GM18520 (cell line): Measurements from ENCODE around the gene NOD1.

Experiments
- ATAC-seq: cut with Tn5 transposase; IDR thresholded peaks from one replicate; pipeline ENCODE4 v1.9.1; 2021; ENCODE audit not compliant: unreplicated experiment

NOD1 gene

DNA sequence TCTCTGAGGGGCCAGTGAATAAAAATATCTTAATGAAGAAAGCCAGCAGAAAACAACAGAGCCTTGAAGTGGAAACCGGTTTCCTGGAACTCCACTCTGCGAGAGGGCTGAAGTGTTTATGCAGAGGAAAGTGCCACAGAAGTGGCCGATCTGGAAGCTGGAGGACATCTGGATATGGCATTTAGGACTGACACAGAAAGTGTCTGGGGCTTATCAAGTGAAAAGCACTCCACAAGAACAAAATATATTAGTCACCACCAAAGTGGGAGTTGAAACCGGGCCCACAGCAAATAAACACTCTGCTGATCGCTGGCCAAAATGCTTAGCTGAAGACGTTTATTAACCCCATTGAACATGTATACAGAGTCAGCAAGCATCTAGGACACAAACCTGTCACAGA, 7.8 kb downstream of the NOD1 start:
- no peak for ATAC-seq

DNA sequence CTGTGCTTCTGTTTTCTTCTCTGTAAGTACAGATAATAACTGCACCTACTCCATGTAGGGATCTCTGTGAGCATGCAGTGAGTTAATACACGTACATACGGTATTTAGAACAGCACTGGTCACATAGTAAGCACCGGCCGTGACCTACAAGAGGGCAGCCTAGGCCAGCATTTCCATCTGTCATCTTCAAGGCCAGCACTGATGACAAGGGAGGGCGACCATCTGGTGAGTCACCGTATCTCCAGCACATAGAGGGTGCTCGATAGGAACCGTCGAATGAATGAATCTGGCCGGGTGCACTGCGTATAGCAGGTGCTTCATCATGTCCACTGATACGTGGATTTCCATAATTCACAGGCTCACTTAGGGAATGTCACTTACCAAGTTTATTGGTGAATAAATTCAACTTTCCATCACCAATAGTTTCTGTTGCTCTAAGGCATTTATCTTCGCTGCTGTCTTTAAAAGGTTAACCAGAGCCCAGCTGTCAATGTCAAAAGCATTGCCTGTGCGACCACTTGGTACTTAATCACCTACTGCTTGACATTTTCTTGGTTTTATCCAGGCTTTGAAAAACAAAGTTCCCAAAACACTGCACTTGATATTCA, 8.3 kb downstream of the NOD1 start:
- ATAC-seq, result no peak

DNA sequence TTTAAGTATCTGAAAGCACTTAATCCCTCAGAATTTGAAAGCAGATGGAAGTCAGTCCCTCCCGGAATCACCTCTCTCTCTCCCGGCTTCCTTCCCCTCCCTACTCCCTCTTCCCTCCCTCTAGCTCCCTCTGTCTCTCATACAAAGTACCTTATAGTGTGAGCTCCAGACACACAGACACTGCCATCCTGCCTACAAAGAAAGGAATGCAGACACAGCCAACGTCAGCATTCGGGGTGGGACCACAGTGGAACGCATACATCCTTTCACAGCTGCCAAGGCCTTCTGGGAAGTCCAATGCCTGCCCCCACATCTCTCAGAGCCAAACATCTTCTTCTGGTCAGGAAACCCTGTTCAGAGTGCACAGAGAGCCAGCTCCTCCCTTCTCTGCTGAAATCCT, 9.3 kb downstream of the NOD1 start:
- ATAC-seq, result no peak

DNA sequence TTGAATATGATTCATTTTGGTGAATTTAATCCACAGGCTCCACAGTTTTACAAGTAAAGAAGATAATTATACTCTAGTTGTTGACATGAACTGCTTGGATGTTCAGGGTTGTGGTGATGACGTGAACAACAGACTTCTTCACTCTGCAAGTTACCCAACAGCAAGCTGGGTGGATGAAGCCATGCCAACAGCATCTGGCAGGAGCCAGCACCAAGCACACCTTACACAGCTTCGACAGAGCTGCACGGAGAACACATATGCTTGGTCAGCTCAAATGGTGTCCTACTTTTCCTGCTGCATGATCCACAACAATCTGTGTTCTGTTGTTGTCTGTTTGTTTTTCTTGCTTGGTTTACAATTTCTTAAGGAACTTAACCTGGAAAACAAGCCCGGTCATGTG, 9.8 kb downstream of the NOD1 start:
- no peak for ATAC-seq

DNA sequence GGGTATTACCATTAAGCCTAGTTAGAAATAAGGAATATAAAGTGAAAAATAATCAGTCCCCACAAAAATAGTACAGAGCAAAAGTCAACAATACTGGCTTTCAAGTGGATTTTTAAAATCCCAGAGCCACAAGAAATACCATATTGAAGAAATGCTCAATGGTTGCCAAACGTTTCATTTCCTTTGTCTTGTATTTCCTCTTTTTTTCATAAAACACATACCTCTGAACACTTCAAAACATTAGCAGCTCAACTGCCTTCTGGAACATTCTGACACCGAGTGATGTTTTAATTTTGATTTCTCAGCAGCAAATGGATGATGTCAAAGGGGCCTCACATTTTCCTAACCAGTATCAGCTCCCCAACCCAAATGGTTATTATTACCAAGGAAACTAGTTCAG, 10.5 kb downstream of the NOD1 start:
- ATAC-seq, result no peak

DNA sequence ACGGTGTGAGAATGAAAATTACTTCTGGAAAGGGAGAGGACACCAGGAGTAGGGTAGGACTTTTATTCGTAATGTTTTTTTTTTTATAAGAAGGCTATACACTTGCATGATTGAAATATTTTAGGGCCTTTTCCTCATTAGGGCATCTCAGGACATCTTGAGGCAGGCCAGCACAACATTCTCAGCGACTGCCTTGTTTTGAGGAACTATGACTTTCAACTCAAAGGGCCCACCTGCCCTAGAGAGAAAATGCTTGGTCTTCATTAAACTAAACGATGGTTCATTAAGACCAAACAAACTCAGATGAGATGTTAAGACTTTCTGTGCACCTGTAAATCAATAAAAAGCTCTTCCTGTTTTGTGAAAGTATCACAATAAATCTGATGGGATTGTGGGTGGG, 11.3 kb downstream of the NOD1 start:
- ATAC-seq, result no peak

DNA sequence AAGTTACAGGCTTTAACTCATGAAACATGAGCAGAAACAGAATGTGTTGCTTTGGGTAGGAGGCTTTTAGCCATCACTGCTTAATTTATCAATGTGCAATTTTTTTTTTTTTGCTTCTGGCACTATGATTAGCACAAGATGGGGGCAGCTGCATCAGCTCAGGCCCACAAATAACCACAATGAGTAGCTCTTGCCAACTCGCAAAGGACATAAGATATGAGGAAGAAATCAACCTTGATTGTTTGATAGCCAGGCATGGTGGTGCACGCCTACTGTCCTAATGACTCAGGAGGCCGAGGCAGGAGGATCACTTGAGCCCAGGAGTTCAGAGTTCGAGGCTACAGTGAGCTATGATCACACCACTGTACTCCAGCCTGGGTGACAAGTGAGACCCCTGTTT, 12.3 kb downstream of the NOD1 start:
- no peak for ATAC-seq

DNA sequence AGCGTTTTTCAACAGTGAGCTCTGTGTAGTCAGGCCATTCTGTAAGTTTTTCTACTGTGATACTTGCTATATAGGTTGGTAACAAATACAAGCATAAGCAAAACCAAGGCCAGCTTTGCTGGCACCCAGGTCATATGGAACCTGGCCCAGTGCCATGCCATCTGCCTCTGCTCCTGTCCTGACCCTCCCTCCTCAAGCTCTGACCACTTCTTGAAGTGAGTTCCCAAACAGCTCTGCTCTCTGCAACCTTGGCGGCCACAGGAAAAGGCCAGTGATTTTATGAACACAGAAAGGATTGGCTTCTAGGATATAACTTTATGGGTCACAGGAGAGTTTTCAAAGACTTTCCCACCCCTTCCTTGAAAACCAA, 12.8 kb downstream of the NOD1 start:
- no peak for ATAC-seq

DNA sequence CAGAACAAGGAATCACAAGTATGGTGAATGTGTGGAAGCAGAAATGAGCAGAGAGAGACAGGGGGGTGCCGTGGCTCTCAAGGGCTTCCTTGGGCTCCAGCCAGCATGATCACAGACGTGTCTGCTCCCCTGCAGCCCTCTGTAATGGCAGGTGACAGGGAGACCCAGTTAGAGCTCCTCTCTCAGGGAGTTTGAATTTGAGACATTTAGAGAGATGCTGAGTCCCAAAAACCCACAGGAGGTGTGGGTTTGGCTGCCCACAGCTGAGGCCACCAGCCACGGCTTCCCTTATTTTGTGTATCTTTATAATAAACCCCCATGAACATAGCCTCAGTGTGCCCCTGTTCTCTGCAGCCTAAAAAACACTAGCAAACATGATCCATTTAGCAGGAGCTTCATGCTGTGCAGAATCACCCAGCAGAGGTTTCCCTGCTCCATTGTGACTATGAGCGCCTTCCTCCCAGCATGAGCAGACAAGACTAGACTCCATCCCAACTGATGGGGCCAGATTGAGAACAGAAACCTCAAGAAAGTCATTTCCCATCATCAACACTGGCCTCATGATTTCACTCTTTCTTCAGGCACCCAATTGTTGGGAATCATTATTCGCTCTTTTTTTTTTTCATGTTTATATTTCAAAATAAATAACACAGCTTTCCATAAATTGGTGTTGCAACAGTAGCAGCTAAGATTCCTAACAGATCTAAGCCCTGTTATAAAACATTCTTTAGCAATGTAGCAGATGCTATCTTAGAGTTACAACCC, 13.4 kb downstream of the NOD1 start:
- ATAC-seq, result no peak

DNA sequence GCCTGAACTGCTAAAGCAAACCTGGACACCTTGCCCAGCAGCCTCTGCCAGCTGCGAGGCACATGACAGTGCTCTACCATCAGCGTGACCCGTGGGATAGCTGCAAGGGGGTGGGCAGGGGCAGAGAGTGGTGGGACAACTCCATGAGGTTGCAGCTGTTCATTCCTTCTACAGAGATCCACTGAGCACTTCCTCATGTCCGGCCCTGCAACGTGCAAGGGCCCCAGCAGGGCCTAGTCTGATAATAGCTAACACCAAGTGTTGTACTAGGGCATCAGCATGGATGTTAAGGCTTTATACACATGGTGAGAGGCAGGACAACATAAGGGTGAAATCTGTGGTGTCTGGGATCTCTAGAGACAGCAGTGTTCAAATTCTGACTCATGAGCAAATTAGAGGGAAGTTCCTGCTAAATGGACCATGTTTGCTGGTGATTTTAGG, 14.3 kb downstream of the NOD1 start:
- ATAC-seq, result no peak

DNA sequence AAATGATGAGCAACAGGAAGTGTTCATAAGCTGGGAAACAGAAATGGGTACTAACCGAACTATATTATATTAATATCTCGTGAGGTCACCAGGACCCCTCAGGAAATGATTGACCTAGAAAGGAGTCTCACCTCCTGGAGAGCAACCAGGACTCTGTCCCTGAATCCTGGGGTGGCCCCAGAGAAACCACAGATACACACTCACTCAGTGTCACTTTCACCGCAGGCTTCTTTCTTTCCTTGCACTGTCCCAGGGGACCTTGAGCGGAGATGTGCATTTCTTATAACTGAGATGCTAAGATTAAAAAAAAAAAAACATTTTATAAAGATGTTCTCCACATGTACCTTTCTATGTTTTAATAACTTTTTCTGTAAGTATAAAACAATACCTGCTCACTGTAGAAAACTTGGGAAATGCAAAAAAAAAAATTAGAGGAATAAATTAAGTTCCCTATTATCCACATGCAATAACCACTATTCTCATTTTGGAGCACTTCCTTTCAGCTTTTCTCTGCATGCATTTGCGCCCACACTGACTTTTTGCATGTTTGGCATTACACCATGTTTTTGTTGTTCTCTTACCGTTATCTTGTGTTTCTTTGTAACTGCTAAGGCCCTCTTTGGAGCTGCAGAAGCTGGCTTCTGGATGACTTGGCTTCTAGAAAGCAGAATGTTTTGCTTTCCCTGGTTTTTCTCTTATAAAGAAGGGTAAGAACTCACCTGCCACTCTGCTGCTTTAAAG, 15.0 kb downstream of the NOD1 start:
- ATAC-seq, result no peak

DNA sequence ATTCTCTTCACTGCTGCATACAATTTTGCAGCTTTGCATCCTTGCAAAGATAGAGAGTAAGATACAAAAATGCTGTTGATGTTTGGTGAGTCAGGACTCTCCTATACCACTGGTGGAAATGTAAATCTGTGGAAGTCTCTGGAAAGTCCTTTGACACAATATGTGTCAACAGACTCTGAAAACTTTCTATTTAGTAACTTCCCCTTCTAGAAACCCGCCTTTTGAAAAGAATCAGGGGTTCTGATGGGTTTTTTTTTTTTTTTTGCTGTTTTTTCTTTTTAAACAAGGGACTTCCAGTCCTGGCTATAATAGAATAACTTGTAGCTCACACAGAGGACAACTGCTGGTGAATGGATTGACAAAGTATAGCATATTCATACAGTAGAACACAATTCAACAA, 16.4 kb downstream of the NOD1 start:
- no peak for ATAC-seq

DNA sequence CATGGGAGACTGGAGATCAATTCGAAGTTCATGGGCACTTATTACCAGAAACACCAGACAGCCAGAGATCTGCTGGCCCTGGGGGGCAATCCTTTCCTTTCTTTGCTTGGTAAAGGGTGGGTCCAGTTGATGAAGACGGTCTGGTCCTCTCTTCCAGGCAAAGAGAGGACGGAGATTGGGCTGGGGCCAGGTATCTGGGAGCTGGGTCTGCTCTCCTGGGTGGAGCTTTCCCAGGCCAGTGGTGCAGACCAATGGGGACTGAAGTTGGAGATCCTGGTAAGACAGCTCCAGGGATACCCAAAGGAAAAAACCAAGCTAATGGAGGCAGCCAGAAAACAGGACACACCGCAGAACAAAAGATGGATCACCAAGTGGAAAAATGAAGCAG, 18.3 kb downstream of the NOD1 start:
- ATAC-seq, result no peak

DNA sequence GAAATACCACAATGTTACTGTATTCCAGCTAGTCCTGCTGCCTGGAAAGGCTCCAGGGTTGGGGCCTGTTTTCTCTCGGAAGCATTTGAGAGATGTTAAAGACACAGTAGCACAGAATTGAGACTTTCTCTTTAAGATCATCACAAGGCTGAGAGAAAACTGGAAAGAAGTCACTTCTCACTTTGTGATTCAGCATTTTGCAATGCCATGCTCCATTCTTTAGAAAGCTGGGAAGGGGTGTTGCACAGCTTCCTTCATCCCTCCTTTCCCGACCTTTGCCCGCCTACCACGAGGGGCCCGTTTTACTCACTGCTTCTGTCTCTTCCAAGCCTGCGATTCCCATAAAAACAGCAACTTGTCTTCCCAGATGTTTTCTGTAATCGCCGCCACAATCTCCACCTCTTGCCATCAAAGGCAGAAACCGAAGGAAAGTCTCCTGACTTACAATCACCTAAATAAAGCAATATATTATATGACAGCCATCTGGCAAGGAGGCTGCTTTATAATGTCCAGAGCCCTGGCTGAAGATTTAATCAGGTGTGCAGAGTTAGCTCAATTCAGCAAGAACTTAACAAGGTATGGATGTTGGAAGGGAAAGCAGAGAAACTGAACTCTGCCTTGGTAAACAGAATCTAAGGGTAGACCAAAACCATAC, 18.9 kb downstream of the NOD1 start:
- ATAC-seq, result no peak

DNA sequence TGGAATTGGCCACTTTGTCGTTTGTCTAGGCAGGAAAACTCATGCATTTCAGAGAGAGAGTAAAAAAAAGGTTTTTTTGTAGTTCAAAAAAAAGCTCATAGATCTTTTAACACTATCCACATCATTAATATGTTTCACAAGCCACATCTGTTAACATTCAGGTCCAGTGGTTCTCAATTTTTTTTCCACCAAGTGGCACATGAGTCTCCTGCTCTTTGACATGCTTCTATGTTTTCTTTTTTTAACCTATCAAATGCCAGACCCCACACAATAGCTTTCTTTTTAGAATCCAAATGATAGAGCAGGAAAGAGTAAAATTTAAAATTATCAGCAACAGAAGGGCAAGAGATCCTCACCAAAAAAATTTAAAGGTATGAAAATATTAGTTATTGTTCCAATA, 20.3 kb downstream of the NOD1 start:
- no peak for ATAC-seq

DNA sequence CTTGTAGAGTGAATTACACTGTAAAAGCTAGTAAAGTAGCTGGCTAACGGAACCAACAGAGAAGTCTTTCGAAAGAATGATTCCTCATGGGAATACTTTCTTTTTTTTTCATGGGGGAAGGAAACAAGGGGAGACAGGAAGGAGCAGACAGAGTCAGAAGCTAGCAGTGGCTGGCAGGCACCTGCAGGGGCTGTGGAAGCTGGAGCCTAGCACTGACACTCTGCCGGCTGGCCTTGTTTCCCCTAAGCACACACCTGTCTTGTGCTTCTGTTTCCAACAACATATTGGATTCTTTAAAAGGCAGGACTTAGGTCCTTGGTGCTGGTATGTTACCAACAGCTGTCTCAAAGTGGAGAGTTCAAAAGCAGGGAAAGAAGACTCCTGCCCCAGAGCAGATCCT, 24.7 kb downstream of the NOD1 start:
- no peak for ATAC-seq

DNA sequence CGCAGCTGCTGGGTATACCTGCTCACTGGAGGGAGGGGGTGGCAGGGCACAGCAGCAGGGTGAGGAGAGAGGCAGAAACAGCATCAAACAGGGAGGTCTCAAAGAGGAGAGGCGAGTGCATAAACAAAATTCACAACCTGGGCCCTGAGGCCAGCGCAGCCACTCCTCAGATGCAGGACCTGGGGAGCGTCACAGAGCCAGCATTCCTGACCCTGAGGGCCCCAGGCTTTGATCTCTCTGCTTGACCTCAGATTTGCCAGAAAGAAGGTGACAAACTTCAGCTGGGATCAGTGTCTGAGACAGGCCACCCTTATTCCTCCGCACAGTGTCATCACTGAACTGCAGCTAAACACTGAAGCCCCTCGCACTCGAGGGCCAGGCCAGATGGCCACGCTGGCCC, 25.6 kb downstream of the NOD1 start:
- no peak for ATAC-seq

DNA sequence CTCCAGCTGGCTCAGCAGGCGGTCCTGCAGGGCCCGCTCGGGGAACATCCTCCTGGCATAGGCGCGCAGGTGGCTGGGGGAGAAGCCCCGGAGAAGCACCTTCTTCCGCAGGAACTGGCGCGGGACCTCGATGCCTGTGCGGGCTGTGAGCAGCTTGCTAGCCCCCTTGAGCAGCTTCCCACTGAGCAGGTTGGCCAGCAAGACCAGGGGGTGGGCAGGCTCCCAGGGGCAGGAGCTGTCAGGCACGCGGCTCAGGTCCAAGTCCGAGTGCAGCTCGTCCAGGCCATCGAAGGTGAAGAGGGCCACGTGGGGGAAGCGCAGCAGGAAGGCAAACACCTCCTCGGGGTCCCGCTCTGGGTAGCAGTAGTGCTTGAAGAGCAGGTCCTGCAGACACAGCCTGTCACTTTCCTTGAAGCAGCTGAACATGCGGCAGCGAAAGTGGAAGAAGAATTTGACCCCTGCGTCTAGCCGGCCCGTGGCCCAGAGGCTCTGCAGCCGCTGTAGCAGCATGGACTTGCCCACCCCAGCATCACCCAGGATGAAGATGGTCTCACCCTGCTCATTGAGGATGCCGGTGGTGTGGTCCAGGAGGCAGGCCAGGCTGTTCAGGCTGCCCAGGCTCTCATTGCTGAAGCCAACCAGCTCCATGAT, 26.2 kb downstream of the NOD1 start:
- no peak for ATAC-seq

DNA sequence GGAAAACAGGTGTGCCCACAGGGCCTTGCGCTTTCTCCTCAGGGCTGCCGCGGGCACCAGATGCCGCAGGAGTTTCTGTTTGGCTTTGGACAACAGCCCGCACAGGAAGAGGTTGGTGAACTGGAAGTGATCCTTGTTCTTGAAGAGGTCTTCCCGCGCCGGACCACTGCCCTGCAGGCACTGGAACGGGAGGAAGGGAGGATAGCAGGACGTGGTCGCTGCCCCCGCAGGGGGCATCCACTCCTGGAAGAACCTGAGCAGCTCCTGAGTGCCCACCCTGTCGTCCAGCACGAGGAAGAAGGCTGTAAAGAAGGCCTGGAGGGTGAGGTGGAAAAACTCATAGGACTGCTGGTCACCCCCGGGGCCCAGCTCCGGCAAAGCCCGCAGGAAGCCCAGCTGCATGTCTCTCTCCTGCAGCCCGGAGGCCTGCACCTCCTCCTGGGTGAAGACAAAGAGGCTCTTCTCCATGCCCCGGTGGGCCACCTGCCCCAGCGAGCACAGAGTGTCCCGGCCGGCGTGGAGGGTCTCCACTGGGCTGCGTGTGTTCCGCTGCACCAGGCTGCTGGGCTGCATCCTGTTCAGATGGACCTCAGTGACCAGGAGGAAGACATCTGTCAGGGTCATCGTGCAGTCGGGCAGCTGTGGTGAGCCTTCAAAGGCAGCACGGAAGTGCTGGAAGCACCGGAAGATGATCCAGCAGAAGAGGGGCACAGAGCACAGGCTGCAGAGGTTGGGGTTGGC, 26.9 kb downstream of the NOD1 start:
- ATAC-seq, result no peak

DNA sequence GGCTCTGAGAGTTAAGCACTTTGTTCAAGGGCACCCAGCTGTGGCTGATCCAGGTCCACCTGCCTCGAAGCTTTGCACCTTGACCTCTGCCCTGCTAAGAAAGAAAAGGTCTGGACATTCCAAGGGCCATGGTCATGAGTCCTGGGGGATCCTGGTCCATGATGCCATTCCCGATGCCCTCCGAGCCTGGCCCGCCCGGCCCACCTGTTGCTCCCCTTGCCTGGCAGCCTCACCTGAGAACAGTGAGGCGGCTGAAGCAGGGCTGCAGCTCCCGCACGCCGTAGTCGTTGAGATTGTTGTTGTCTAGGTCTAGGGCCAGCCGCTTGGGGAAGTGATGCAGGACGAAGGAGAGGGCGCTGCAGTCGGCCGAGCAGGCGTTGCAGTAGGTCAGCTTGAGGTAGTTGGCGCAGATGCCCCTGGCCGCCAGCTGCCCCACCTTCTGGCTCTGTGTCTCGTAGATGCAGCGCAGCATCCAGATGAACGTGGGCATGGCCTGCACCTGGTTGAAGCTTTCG, 27.5 kb downstream of the NOD1 start:
- no peak for ATAC-seq
